Retinal pigment epithelial cell (primary cell): Measurements from ENCODE around the gene STK40.

Experiments
- DNase-seq: peaks from one replicate; pipeline ENCODE4 v3.0.0-alpha.2; 2010; ENCODE audit warnings: low read depth
- H3K4me3 ChIP-seq: 2 replicates; pipeline ENCODE4 v1.5.1; 2011; ENCODE audit warnings: mild to moderate bottlenecking, low read length, control low read depth, moderate library complexity
- CTCF ChIP-seq: conservative IDR thresholded peaks from 2 replicates; pipeline ENCODE4 v1.5.1; 2011; ENCODE audit warnings: low read depth, low read length, control low read depth, inconsistent platforms

STK40 gene

GRCh38 chr1:36419569-36419968, 33.8 kb upstream of the STK40 start:
- no peak for DNase-seq
- H3K4me3 ChIP-seq, result no peak overlapping the region
- TF ChIP-seq CTCF, result no peak

DNA sequence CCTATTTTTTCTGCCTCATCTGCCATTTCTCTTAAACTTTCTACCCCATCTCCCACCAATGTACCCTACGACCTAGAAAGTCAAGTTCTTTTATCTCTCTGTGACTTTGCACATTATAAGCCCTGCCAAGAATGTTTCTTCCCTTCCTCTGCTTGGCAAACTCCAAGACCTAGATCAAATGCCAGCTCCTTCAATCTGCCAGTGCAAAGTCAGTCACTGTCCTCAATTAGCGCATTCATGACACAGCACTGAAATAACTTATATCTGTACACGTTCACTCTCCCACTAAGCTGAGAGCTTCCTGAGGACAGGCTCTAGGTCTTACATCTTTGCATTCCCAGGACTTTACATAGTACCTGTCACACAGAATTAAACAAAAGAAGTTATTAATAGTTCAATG, 33.4 kb upstream of the STK40 start:
- H3K4me3 ChIP-seq, result no peak overlapping the region
- no peak for TF ChIP-seq CTCF
- DNase-seq, result no peak

GRCh38 chr1:36417931-36418330, 32.2 kb upstream of the STK40 start:
- no peak for DNase-seq

GRCh38 chr1:36415661-36416326, 30.1 kb upstream of the STK40 start:
- H3K4me3 ChIP-seq, result no peak overlapping the region
- TF ChIP-seq CTCF, result no peak
- no peak for DNase-seq

More at GRCh38 chr1:36417931-36418330, 32.2 kb upstream of the STK40 start:
- H3K4me3 ChIP-seq, result no peak overlapping the region
- TF ChIP-seq CTCF, result no peak

GRCh38 chr1:36414384-36414783, 28.7 kb upstream of the STK40 start:
- TF ChIP-seq CTCF, result no peak
- no peak overlapping the region for H3K4me3 ChIP-seq
- DNase-seq, result no peak

GRCh38 chr1:36411674-36412648, 26.2 kb upstream of the STK40 start:
- no peak overlapping the region for H3K4me3 ChIP-seq
- DNase-seq, result no peak
- TF ChIP-seq CTCF, result no peak
